HG02798 (cell line): Measurements from ENCODE around the gene BHLHE23.

ENCODE experiments used
- ATAC-seq: cut with Tn5 transposase; IDR thresholded peaks from one replicate; pipeline ENCODE4 v1.9.1; 2021; ENCODE audit warnings: mild to moderate bottlenecking; ENCODE audit not compliant: unreplicated experiment, poor library complexity

BHLHE23 gene

DNA sequence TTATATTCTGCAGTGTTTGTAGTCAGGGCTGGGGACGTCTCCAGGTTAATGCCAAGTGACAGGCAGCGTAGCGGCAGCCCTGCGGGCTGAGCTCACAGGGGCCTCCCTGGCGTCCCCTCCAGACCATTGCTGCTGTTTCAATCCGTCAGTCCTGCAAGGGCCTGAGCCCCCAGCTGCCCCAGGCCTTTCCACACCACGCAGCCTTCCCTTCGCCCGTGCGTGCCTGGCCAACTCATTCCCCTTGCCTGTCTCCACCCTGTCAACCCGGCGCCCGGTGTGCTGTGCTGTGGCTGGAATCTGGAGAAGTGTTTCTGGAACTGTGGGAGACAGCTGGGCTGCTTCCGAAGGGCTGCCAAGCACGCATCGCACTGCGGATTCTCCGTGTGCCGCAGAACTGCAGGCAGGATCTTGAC lies 11.9 kb downstream of the BHLHE23 start:
- ATAC-seq = no peak

DNA sequence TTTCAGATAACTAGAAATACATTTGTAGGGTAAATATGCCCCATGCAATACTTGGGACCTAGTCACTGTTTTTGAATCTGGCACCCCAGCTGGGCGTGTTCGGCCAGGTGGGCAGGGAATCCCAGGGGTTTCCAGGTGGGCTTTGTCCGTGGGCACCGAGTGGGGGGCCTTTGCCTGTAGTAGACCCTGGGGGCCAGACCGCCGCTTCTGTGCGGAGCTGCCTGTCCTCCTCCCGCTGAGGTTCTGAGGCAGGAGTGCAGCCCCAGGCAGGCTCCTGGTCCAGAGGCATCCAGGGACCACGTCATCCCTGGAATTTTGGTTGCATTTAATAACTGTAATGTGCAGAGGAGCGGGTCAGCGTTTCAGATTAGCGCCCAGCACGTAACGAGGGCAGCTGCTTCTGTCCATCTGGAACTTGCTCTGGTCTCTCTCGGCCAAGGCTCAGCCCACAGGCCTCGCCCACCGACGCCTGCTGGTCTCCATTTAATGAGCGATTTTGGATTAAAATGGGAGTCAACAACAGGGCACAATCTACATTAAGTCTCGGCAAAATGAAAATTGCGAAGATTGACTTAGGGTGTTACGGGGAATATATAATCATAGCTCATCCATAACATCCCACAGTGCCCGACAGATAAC lies 12.8 kb downstream of the BHLHE23 start:
- no peak for ATAC-seq

DNA sequence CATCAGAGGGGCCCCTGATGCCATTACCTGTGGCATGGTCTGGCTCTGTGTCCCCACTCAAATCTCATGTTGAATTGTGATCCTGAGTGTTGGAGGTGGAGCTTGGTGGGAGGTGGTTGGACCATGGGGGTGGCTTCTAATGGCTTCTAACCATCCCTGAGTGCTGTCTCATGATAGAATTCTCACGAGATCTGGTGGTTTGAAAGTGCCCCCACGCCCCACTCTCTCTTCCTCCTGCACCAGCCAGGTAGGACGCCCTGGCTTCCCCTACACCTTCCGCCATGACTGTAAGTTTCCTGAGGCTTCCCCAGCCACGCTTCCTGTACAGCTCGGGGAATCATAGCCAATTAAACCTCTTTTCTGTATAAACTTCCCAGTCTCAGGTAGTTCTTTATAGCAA lies 14.9 kb downstream of the BHLHE23 start:
- ATAC-seq = no peak

DNA sequence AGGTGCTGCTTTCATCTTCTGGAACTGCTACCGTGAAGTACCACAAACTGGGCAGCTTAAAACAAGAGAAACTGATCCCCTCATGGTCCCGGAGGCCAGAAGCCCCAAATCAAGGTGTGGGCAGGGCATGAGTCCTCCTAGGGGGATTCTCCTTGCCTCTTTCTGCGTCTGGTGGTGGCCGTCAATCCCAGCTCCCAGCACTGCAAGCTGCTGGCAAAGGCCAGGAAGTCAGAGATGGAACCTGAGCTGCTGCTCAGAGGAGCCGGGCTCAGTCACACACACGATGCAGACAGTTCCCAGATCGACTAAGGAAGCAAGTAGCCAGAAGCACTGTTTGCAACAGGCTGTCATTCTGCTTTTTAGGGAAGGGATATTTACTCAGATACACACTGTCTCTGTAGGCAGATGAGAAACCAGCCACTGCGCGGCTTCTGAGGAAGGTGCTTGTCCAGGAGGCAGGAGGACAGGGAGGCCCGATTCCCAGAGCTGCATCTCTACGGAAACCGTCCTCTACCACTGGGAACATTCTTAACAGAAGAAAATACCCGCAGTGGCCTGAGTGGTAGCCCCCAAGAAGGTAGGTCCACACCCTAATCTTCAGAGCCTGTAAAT lies 15.5 kb downstream of the BHLHE23 start:
- no peak for ATAC-seq

DNA sequence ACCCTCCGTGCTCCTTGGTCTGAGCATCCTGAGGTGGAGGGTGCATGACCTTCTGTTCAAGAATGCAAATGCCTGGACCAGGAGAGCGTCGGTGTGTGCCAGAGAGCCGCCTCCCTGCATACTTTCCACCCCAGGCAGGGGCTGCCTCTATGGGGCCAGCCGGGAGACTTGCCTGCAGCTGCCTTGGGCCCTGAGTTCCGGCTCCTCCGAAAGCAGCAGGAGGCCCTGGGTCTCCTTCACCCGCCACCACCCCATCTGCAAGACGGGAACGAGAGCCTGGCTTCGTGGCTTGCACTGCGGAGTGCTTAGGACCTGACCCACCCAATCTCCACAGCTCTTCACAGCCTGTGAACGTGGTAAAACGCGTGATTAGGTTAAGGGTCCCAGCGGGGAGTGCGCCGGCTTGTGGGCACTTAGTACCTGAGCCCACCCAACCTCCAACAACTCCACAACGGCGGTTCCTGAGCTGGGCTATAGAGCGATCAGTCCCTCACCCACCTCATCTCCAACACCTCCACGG lies 16.4 kb downstream of the BHLHE23 start:
- ATAC-seq = no peak

DNA sequence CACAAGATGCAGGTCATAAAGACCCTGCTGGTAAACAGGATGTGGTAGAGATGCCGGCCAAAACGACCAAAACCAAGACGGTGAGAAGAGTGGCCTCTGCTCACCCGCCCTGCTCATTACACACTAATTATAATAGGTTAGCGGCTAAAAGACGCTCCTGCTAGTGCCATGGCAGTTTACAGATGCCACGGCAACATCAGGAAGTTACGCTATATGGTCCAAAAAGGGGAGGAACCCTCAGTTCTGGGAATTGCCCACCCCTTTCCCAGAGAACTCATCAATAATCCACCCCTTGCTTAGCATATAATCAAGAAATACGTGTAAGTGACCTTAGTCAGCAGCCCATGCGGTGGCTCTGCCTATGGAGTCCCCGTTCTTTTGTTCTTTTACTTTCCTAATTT lies 17.6 kb downstream of the BHLHE23 start:
- ATAC-seq = no peak

DNA sequence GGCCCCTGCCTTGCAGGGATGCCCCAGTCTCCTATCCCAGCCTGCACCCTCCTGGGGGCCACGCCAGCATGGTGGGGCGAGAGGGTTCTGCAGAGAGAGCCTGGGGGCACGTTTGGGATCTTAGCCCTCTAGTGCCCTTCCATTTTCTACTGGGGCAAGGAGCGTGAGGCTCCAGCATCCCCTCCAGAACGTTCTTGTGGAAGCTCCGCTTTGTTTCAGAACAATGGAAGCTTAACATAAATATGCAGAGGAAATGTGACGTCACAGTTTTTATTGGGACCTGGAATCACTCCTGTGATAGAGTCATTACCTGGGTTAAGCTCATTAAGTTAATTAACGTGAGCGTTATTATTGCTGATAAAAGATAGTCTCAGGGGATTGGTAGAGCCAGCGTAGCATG lies 19.6 kb downstream of the BHLHE23 start:
- no peak for ATAC-seq

DNA sequence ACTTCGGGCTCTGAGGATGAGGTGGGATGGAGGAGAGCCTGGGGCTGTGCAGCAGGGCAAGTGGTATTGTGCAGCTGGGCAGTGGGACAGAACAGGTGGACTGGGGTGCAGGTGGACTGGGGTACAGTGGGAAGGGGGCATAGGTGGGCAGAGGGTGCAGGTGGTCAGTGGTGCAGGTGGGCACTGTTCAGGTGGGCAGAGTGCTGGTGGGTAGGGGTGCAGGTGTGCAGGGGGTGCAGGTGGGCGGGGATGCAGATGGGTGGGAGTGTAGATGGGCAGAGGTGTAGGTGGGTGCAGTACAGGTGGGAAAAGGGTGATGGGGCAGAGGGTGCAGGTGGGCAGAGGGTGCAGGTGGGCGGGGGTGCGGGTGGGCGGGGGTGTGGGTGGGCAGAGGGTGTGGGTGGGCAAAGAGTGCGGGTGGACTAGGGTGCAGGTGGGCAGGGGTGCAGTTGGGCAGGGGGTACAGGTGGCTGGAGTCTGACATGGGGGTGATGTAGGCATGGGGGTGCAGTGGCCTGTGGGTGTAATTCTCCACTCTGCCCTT lies 20.4 kb downstream of the BHLHE23 start:
- no peak for ATAC-seq

DNA sequence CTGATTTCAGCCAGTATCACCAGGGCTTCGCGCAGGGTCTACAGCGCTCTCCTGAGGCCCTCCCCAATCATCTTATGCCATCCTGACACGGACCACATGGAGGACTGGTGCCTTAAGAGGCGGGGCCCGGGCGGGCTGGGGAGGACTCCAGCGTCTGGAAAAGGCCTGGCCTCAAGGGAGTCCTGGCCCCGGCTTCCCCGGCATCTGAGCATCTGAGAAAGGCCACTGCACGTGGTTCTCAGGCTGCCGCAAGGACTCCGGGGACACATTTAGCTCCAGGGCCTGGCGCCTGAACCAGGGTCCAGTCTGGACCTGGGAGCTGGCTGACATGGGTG lies 21.4 kb downstream of the BHLHE23 start:
- no peak for ATAC-seq

DNA sequence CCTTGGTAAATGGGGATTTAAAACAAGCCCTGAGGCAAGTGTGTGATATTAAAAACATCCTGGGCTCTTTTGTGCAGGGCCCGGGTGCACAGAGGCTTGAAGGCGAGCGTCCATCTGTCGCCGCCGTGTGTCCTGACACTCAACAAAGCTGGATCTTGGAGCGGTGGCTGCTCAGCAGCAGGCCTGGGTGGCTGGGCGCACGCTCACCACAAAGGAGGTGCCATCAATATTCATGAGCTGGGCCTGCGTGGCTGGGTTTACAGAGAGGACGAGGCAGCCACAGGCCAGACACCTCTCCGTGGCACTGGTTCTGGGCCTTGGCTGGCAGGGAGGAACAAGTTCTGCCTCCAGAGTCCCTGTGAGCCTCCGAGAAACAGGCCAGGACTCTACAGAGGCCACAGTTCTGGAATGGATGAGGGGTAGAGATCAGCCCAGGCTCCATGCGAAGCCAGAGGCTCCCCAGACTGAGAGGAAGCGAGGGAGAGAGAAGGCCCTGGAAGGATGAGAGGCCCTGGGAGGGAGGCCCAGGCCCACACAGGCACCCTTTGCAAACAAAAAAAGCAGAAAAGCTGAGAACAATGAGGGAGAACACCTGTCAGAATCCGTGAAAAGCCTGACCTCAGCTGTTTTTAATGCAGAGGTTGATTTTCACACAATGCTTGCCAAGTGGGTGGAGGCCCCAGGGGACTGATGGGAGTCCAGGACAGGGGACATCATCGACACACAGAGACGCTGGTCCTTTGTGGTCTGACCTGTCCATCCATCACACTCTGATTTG lies 21.9 kb downstream of the BHLHE23 start:
- ATAC-seq = no peak

DNA sequence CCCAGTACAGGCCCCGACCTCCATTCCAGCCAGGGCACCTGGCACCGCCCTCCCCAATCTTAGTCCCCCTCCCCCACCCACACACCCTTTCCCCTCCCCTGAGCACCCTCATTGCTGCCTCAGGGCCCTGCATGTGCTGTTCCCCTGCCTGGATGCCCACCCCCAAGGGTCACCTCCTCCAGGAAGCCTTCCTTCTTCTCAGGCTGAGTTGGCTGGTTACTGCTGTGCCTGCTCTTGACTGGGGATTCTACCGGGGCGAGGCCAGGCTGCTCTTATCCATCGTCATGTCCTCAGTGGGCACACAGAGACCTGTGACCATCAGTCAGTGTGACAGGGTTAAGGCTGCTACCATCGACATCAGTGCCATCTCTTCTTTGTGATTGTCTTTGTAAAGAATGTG lies 23.6 kb downstream of the BHLHE23 start:
- no peak for ATAC-seq

DNA sequence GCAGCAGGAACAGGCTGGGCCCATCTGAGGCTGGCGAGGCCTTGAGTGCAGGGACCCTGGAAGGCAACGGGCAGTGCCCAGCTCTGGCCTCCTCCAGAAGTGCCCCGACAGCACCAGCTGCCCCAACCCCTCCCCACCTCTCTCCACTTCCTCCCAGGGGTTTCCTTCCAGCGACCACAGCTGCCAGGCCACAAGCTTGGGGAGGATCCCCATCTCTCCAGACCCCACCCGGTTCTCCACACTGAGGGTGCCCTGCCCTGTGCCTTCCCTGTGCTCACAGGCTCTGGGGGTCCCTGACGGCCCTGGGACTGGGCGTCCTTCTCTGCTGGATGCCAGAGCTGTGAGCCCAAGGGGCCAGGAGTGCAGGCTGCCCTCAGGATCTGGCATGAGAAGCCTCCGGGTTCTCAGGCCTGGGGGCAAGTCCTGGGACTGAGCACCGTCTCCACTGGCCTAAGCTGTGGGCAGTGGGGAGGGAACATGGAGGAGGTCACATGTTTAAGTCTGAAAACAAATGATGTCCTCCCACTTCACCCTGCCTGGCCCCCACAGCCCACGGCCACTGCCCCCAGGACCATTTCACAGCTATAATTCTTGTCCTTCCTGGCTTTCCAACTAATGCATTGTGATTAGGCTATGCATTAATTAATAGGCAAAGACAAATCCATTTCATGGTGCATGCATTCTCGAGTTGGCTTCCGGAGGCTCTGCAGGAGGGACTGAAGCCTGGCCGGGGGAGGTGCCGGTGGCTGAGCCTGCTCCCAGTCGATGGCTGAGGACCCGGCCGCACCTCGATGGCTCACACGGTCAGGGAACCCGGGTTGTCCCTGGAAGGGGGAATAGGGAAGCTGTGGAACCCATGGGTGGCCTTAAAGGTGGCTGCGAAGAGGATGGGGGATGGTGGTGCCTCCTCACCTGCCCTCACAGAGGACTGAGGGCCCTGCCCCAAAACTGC lies 24.4 kb downstream of the BHLHE23 start:
- ATAC-seq = no peak

DNA sequence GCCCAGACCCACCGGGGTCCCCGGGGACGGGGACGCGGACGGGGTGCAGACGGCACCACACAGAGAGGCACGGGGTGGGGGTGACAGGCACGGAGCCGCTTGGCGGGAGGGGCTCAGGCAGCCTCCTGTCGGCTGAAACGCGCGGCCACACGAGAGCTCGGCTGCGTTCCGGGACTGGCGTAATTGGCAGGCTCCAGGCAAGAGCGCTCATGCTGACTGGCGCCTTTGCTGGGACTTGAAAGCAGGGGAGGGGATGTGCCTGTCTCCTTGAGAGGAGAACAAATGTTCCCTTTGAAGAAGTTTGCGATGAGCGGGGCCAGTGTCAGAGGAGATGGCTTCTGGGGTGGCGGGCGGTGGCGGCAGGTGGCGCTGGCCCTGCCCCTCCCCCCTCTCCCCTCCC lies 25.8 kb downstream of the BHLHE23 start:
- no peak for ATAC-seq

DNA sequence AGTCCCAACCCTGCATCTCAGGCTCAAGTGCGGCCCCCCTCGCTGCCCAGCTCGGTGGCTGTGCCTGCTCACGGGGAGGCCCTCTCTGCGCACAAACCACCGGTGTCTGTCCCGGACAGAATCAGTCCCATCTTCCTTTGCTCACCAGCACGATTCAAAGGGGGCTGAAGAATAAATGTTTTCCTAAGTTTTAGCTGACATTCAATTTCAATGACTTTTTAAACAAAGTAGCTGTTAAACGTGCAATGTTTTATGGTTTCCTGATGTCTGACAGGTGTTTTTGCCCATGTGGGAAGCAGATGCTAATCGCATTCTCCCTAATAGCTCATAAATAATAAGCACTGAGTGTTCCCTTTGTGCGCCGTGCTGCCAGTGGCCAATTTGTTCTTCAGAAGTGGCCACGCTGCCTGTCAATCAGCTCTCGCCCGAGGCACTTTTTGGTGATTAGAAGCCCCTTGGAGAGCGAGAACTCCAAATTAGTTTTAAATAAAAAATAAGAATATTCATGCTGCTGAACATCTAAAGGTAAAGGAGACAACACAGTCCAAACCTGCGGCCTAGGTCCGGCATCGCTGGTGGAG lies 26.3 kb downstream of the BHLHE23 start:
- no peak for ATAC-seq

DNA sequence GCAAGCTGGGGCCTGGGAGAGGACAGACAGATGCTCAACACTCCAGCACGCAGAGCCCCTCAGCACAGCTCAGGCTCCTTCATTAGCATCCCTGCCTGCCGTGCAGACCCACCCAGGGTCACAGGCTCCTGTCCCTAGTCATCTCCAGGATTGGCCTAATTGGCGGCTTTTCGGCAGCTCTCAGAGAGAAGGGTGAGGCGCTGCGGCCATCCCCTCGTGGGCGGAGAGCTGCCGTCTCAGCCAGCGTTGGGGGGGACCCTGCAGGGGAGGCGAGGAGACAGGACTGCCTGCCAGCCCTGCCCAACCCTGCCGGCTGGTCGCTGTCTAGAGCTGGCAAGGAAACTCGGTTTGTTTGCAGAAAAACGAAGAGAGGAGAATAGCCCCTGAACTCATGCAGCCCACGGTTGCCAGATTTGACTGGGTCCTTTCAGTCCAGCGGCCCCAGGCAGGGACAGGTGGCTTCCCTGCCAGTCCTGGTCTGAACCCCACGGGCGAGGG lies 26.8 kb downstream of the BHLHE23 start:
- no peak for ATAC-seq

DNA sequence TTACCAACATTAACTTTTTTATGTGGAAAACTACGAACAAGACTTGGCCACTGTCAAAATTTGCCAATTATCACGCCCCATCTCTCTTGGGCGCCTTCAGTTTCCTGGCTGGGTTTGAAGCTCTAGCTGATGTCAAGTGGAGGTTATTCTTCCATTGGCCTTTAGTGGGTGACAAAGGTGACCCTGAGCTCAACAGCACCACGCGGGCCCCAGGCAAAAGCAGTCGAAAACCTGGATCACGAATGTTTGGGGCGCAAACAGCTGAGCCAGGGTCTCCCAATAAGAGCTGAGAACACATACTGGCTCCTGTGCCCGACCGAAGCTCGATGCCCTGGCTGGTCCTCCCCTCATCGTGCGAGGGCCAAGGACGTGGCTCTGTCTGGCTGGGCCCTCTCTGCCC lies 27.5 kb downstream of the BHLHE23 start:
- no peak for ATAC-seq

DNA sequence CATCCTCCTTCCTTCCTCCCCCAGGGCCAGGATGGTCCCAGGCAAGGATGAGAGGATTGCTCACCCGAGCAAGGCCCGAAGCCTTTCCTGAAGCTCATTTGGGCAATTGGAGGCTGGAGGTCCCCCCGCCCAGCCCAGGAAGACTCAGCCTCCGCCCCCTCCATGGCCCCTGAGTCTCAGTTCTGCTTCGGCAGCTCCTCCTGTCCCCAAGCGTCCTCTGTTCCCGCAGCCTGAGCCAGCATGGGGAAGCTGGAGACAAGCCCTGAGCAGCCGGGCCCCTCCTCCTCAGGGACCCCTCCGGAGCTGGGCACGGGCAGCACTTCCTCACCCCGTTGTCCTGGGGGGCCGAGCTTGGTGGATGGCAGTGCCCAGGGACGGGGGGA lies 28.2 kb downstream of the BHLHE23 start:
- ATAC-seq = no peak

DNA sequence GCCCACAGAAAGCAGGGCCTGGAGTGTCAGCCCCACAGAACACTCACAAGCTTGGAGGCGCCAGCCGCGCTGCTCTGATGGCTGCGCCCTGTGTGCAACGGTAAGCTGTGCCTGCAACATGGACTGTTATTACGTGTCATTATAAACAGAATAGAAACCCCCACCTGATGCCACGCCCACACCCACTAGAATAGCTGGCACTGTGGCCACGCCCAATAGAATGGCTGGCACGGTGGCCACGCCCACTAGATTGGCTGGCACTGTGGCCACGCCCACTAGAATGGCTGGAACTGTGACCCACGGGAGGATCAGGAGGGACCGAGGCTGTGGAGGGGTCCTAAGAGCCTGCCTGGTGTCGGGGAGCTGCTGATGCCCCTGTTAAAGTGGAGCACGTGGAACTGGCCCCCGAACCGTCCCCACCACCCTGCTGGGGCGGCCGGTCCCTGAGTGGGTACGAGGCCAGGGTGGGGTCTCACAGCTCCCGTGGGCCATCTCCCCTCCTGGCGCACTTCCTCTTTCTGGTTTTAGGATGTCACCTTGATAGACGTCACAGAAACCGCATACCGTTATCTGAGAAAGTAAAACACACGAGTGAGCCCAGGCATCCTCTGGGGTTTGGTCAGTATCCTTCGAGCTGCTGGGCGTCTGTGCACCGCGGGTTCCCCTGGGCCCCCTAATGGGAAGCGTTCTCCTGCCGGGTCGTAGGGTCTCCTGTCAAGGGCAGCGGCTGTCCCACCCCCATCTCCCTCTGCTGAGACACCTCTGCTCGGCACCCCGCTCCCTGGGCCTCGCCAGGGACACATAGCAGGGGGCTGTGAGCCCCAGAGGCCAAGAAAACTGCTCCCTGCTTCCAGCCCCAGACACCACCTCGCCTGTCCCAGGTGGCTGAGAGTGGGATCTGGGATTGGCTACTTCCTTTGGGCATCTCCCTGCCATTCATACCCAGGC lies 28.9 kb downstream of the BHLHE23 start:
- ATAC-seq = peak; percentile 60

DNA sequence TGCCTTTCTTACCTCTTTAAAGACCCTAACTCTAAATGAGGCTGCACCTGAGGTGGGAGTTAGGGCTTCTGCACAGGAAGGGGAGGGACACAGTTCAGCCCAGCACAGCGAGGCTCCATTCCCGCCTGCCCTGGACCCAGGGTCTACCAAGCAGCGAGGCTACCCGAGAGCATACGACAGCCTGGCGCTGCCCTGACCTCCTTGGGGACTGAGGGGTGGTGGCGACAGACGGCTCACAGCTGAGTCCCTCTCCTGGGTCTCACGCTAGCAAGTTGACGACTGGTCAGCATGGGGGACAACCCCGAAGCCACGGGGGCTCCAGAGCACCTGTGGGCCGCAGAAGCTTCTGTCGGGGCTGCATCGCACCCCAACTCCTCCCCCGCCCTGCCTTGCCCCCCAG lies 29.9 kb downstream of the BHLHE23 start:
- ATAC-seq = no peak
